MM.1S (cell line): ENCODE measurements around the gene DTX4.

Source experiments
- DNase-seq: peaks from one replicate; pipeline ENCODE4 v3.0.0-alpha.2; 2015
- H2AFZ ChIP-seq: fragments of 300-600 bp; sonication (generic); 2 replicates; pipeline ENCODE4 v1.6.0; 2016; ENCODE audit warnings: antibody characterized with exemption, low read length
- H3F3A ChIP-seq: fragments of 300-600 bp; sonication (generic); 2 replicates; pipeline ENCODE4 v1.6.1; 2016; ENCODE audit warnings: mild to moderate bottlenecking, antibody characterized with exemption, low read length, moderate library complexity, mixed read lengths; ENCODE audit not compliant: insufficient read depth
- H3K27ac ChIP-seq: fragments of 300-600 bp; sonication (generic); 2 replicates; pipeline ENCODE4 v1.5.1; 2016; ENCODE audit warnings: mild to moderate bottlenecking, low read length
- H3K27me3 ChIP-seq: fragments of 300-600 bp; sonication (generic); replicated peaks from 2 replicates; pipeline ENCODE4 v1.6.0; 2016; ENCODE audit warnings: low read length; ENCODE audit not compliant: insufficient read depth
- H3K36me3 ChIP-seq: fragments of 300-600 bp; sonication (generic); replicated peaks from 2 replicates; pipeline ENCODE4 v1.6.1; 2016; ENCODE audit warnings: mild to moderate bottlenecking, low read length, mixed read lengths; ENCODE audit not compliant: insufficient read depth
- H3K4me1 ChIP-seq: fragments of 300-600 bp; sonication (generic); 2 replicates; pipeline ENCODE4 v1.6.1; 2016; ENCODE audit warnings: low read length, mixed read lengths
- H3K4me2 ChIP-seq: fragments of 300-600 bp; sonication (generic); 2 replicates; pipeline ENCODE4 v1.6.0; 2016; ENCODE audit warnings: low read depth, low read length
- H3K4me3 ChIP-seq: fragments of 300-600 bp; sonication (generic); 2 replicates; pipeline ENCODE4 v1.5.1; 2016; ENCODE audit warnings: low read length, mixed read lengths
- H3K79me2 ChIP-seq: fragments of 300-600 bp; sonication (generic); 2 replicates; pipeline ENCODE4 v1.6.1; 2016; ENCODE audit warnings: mixed run types, low read length, mixed read lengths
- H3K9ac ChIP-seq: fragments of 300-600 bp; sonication (generic); 2 replicates; pipeline ENCODE4 v1.6.1; 2016; ENCODE audit warnings: low read length, mixed read lengths
- H3K9me2 ChIP-seq: fragments of 300-600 bp; sonication (generic); replicated peaks from 2 replicates; pipeline ENCODE4 v1.6.1; 2016; ENCODE audit warnings: mild to moderate bottlenecking, low read length, mixed read lengths; ENCODE audit not compliant: insufficient read depth
- H3K9me3 ChIP-seq: fragments of 300-600 bp; sonication (generic); replicated peaks from 2 replicates; pipeline ENCODE4 v1.6.1; 2016; ENCODE audit warnings: mild to moderate bottlenecking, low read length, mixed read lengths; ENCODE audit not compliant: insufficient read depth
- H4K20me1 ChIP-seq: fragments of 300-600 bp; sonication (generic); 2 replicates; pipeline ENCODE4 v1.6.1; 2016; ENCODE audit warnings: mild to moderate bottlenecking, low read length, moderate library complexity, mixed read lengths; ENCODE audit not compliant: insufficient read depth
- CTCF ChIP-seq: fragments of 300-600 bp; sonication (generic); IDR thresholded peaks from 2 replicates; pipeline ENCODE4 v1.5.1; 2016; ENCODE audit warnings: antibody characterized with exemption, low read length, mixed read lengths
- EZH2 ChIP-seq: fragments of 300-600 bp; sonication (generic); optimal IDR thresholded peaks from 2 replicates; pipeline ENCODE3; 2017; ENCODE audit warnings: low read depth, mild to moderate bottlenecking, antibody characterized with exemption, low read length, mixed read lengths
- EZH2phosphoT487 ChIP-seq: fragments of 300-600 bp; sonication (generic); IDR thresholded peaks from 2 replicates; pipeline ENCODE4 v1.6.1; 2018; ENCODE audit warnings: antibody characterized with exemption, low read length

Gene DTX4

DNA sequence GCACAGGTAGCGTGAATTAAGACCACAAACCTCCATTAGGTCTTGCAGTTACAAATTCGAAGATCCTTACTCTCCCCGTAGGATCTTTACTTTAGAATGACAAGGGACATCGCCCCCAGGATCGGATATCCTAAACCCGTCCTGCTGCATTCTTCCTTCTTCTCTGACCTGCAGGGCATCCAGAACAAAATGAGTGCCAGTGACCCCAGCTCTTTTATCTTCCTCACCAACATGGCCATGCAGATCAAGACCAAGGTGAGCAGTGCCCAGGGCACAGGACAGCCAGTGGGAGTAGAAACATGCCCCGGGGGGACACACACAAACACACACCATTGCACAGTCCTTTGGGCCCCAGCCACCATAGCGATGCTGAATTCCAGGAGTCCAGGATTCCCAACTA lies 83.3 kb downstream of the DTX4 start:
- H3K9me2 ChIP-seq = no peaks in the 10 kb centered on the region
- H3K27ac ChIP-seq = no peak overlapping the region
- no peak overlapping the region for H3K4me3 ChIP-seq
- H3K9ac ChIP-seq = no peak overlapping the region
- H2AFZ ChIP-seq = no peak overlapping the region
- H4K20me1 ChIP-seq = no peaks in the 10 kb centered on the region
- no peaks in the 10 kb centered on the region for H3K27me3 ChIP-seq
- H3F3A ChIP-seq = no peaks in the 10 kb centered on the region
- no peak overlapping the region for H3K4me2 ChIP-seq
- H3K9me3 ChIP-seq = no peaks in the 10 kb centered on the region
- H3K4me1 ChIP-seq = no peaks in the 10 kb centered on the region
- no peaks in the 10 kb centered on the region for H3K79me2 ChIP-seq
- TF ChIP-seq CTCF (no peak), EZH2phosphoT487 (no peak), EZH2 (no peak)
- no peak for DNase-seq
- no peaks in the 10 kb centered on the region for H3K36me3 ChIP-seq
